Hepatocyte (in vitro differentiated cells): ENCODE data around the gene NXPE3.

Experiments used
- CTCF ChIP-seq: fragments of 200-600 bp; sonication (generic); IDR thresholded peaks from 2 replicates; pipeline ENCODE4 v1.5.1; 2016; ENCODE audit warnings: antibody characterized with exemption, mild to moderate bottlenecking; ENCODE audit not compliant: poor library complexity
- EZH2 ChIP-seq: fragments of 200-600 bp; sonication (generic); IDR thresholded peaks from 2 replicates; pipeline ENCODE4 v1.6.1; 2016; ENCODE audit warnings: antibody characterized with exemption, mild to moderate bottlenecking, borderline replicate concordance
- EZH2phosphoT487 ChIP-seq: fragments of 200-600 bp; sonication (generic); IDR thresholded peaks from one replicate; pipeline ENCODE4 v1.6.1; 2018; ENCODE audit warnings: antibody characterized with exemption, mild to moderate bottlenecking, low read depth, moderate library complexity; ENCODE audit not compliant: unreplicated experiment, severe bottlenecking

GRCh38 chr3:101857301-101857741 lies 78.3 kb downstream of the NXPE3 start:
- TF ChIP-seq CTCF (no peak), EZH2 (no peak), EZH2phosphoT487 (no peak)
